HUES64 (cell line): ENCODE results near the gene TCHH.
"Not testable (repeated sequence)": the region's sequence is repeated elsewhere in the genome, so short reads cannot be mapped to it uniquely, and the experiment has no call there.

ENCODE experiments used
- H3K27ac ChIP-seq: 2 replicates; pipeline ENCODE4 v1.7.0; 2013; ENCODE audit warnings: low read depth, low read length, inconsistent platforms
- H3K27me3 ChIP-seq: 2 replicates; pipeline ENCODE4 v1.6.1; 2013; ENCODE audit warnings: mild to moderate bottlenecking, low read length; ENCODE audit not compliant: insufficient read depth
- H3K36me3 ChIP-seq: 2 replicates; pipeline ENCODE4 v1.6.1; 2013; ENCODE audit warnings: mild to moderate bottlenecking, low read length; ENCODE audit not compliant: insufficient read depth
- H3K4me1 ChIP-seq: 2 replicates; pipeline ENCODE4 v1.6.1; 2013; ENCODE audit warnings: mild to moderate bottlenecking, low read length, moderate library complexity; ENCODE audit not compliant: insufficient read depth
- H3K4me3 ChIP-seq: 2 replicates; pipeline ENCODE4 v1.5.1; 2013; ENCODE audit warnings: mild to moderate bottlenecking, low read length, moderate library complexity
- H3K9ac ChIP-seq: 2 replicates; pipeline ENCODE4 v1.6.1; 2013; ENCODE audit warnings: mild to moderate bottlenecking, low read depth, low read length
- H3K9me3 ChIP-seq: 2 replicates; pipeline ENCODE4 v1.6.1; 2013; ENCODE audit warnings: low read depth, low read length; ENCODE audit not compliant: insufficient read depth
- WGBS: fragments of 150-250, 120-280 bp; methylation state at CpG from one replicate; pipeline ENCODE4 v1.1.7; 2013; ENCODE audit warnings: missing lambda C conversion rate; 5-methylcytosine and 5-hydroxymethylcytosine counted together

Gene TCHH

DNA sequence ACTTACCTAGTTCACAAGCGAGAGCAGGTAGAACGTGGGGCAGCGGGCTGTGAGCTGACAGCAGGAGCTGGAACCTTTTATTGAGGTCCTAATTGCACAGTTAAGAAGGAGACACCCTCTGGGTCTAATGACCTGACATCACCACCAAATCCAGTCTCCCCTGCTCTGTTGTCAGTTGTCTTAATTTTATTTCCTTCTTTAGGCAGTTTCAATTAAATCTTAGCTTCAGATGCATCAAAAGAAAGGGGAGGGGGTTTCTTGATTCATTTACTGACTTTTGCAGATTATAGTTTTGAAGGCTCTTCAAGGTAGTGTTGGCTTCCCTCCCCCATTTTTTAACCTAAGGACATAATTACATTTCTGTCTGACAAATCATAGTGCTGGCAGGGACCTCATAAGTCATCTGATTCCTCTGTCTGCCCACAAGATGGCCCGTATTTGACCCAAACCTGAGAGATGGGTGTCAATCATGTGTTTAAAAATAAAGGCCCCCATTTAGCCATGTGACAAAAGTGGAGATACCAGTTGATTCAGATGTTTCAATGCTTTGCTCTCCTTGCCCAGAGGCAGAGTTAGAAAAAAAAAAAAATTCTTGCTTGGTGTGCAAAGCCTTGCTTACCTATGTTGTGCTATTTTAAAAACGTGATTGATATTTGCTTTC lies 26.1 kb downstream of the TCHH start, which contains the start of gene TCHHL1:
TSS of gene TCHHL1 (minus strand) at position 51 of the 661 bp plus-strand sequence. CDS start 921 bp downstream, outside the sequence.
- Histone ChIP-seq H3K4me3 (no peak within 1 kb of the TSS), H3K9me3 (peaks cover 6% of the 10 kb centered on the region; the same call in 1 of the 2 replicates), H3K27ac (no peak within 1 kb of the TSS), H3K9ac (no peak within 1 kb of the TSS), H3K36me3 (no peaks in the 10 kb centered on the region), H3K27me3 (peaks cover 3% of the 10 kb centered on the region), H3K4me1 (no peaks in the 10 kb centered on the region)
- WGBS = 85% methylated on average over 4 of the region's 5 CpGs

DNA sequence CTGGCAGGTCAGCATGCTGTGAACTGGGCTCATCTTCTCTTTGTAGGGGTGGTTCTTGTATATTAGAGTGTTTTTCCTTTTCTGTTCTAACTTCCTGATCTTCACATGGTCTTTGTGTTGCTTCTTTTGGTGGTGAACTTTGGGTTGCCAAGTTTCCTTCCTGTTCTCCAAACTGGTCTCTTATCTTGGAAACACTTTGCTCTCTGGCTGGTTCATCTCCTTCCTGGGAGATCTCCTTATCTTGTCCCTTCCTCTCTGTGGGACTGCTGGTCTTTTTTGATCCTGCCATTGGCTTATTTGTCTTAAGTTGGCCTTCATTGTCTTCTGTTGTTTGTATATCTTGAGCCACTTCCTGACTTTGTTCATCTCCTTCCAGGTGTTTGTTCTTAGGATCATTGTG lies 28.5 kb downstream of the TCHH start:
- Histone ChIP-seq H3K9me3 (peaks cover 7% of the 10 kb centered on the region; the same call in 1 of the 2 replicates), H3K27me3 (peaks cover 3% of the 10 kb centered on the region), H3K4me1 (no peaks in the 10 kb centered on the region)

GRCh38 chr1:152084853-152085252 lies 30.4 kb downstream of the TCHH start:
- Histone ChIP-seq H3K9me3 (peaks cover 4% of the 10 kb centered on the region; the same call in 1 of the 2 replicates), H3K27me3 (no peaks in the 10 kb centered on the region; the same call in 1 of the 2 replicates), H3K9ac (no peak overlapping the region), H3K4me3 (no peak overlapping the region), H3K4me1 (no peaks in the 10 kb centered on the region), H3K27ac (no peak overlapping the region), H3K36me3 (no peaks in the 10 kb centered on the region)
- WGBS = 25% methylated on average over 1 of the region's 1 CpG

More for the DNA sequence above, 28.5 kb downstream of the TCHH start:
- Histone ChIP-seq H3K4me3 (no peak overlapping the region), H3K36me3 (no peaks in the 10 kb centered on the region), H3K9ac (no peak overlapping the region), H3K27ac (no peak overlapping the region)

DNA sequence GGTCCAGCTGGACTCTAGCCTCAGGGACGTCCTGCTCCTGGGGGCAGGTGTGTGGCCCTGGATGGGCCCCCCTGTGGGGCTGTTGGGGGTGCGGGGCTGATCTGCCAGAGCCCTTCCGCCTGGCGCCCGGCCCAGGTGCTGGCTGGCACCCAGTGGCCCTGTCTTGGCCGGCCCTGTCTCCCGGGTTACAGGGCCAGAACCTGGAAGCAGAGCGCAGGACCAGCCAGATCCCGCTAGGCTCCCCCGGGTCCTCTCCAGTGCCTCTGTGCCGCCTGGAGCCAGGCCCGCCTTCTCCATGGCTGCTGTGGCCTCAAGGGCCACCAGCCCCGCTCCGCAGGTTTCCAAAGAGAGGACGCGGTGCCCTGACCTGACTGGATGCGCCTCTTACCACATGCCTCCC lies 34.2 kb downstream of the TCHH start:
- H3K4me1 ChIP-seq, H3K27me3 ChIP-seq, H3K9me3 ChIP-seq, H3K36me3 ChIP-seq, H3K9ac ChIP-seq, H3K4me3 ChIP-seq, H3K27ac ChIP-seq: not testable (repeated sequence)
- WGBS = 90% methylated on average over 16 of the region's 17 CpGs

- not testable (repeated sequence) for H3K4me3 ChIP-seq, H3K9ac ChIP-seq, H3K27me3 ChIP-seq, H3K9me3 ChIP-seq, H3K4me1 ChIP-seq, H3K36me3 ChIP-seq, H3K27ac ChIP-seq
- 87% methylated on average over 17 of the region's 17 CpGs for WGBS
Measured at GRCh38 chr1:152080494-152080893, 34.8 kb downstream of the TCHH start.

DNA sequence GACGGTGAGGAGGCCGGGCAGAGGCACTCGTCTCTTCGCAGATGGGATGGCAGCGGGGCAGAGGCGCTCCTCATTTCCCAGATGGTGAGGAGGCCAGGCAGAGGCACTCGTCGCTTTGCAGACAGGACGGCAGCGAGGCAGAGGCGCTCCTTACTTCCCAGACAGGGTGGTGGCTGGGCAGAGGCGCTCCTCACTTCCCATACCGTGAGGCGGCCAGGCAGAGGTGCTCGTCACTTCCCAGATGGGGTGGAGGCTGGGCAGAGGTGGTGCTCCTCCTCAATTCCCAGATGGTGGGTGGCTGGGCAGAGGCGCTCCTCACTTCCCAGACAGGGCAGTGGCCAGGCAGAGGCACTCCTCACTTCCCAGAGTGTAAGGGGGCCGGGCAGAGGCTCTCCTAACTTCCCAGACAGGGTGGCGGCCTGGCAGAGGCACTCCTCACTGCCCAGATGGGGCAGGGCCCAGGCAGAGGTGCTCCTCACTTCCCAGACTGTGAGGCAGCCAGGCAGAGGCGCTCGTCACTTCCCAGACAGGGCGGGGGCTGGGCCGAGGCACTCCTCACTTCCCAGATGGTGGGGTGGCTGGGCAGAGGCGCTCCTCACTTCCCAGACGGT lies 36.3 kb downstream of the TCHH start:
- Histone ChIP-seq H3K9ac (no peak overlapping the region), H3K4me3 (no peak overlapping the region), H3K27me3 (peaks cover 4% of the 10 kb centered on the region; the same call in 1 of the 2 replicates), H3K36me3 (no peaks in the 10 kb centered on the region), H3K27ac (no peak overlapping the region), H3K9me3 (peaks cover 4% of the 10 kb centered on the region), H3K4me1 (no peaks in the 10 kb centered on the region)
- 82% methylated on average over 24 of the region's 24 CpGs for WGBS

- H3K36me3 ChIP-seq = no peaks in the 10 kb centered on the region
- 72% methylated on average over 3 of the region's 3 CpGs for WGBS
- H3K4me3 ChIP-seq = no peak overlapping the region
- H3K9ac ChIP-seq = no peak overlapping the region
- peaks cover 14% of the 10 kb centered on the region for H3K4me1 ChIP-seq
- H3K27ac ChIP-seq = no peak overlapping the region
- peaks cover 4% of the 10 kb centered on the region; the same call in 1 of the 2 replicates for H3K27me3 ChIP-seq
- H3K9me3 ChIP-seq = no peaks in the 10 kb centered on the region
Measured at GRCh38 chr1:152072311-152072710, 42.9 kb downstream of the TCHH start.

GRCh38 chr1:152071123-152071522 lies 44.1 kb downstream of the TCHH start:
- peaks cover 14% of the 10 kb centered on the region for H3K4me1 ChIP-seq
- no peak overlapping the region for H3K4me3 ChIP-seq
- H3K9ac ChIP-seq = no peak overlapping the region
- H3K36me3 ChIP-seq = no peaks in the 10 kb centered on the region
- WGBS = 78% methylated on average over 3 of the region's 3 CpGs
- no peaks in the 10 kb centered on the region for H3K9me3 ChIP-seq
- H3K27ac ChIP-seq = no peak overlapping the region
- H3K27me3 ChIP-seq = peaks cover 4% of the 10 kb centered on the region; the same call in 1 of the 2 replicates

DNA sequence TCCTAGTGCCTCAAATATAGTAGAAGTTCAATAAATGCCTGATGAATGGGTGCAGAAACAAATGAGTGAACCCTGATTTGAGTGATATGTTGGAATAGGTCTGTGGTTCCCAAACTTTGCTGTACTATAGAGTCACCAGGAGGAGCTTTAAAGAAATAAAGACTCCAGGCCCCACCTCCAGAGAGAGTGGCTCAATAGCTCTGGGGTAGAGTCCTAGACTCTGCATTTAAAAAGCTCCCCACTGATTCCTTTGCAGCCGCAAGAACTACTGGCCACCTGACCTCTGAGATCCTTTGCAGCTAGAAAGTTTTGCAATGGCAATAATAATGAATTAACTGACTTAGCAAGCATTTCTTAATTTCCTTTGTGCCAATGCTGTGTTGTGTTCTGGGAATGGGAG lies 47.3 kb downstream of the TCHH start:
- Histone ChIP-seq H3K27ac (no peak overlapping the region), H3K9me3 (no peaks in the 10 kb centered on the region), H3K4me3 (no peak overlapping the region), H3K9ac (no peak overlapping the region), H3K4me1 (peaks cover 14% of the 10 kb centered on the region), H3K36me3 (no peaks in the 10 kb centered on the region), H3K27me3 (no peaks in the 10 kb centered on the region)
- WGBS = 19% methylated on average over 1 of the region's 1 CpG

- no peak overlapping the region for H3K27ac ChIP-seq
- H3K36me3 ChIP-seq = no peaks in the 10 kb centered on the region
- peaks cover 14% of the 10 kb centered on the region for H3K4me1 ChIP-seq
- H3K9ac ChIP-seq = no peak overlapping the region
- H3K27me3 ChIP-seq = no peaks in the 10 kb centered on the region
- no peak overlapping the region for H3K4me3 ChIP-seq
- no peaks in the 10 kb centered on the region for H3K9me3 ChIP-seq
Measured at GRCh38 chr1:152067150-152067549, 48.1 kb downstream of the TCHH start.

- peaks cover 12% of the 10 kb centered on the region for H3K27me3 ChIP-seq
- H3K4me1 ChIP-seq = no peaks in the 10 kb centered on the region
- H3K4me3 ChIP-seq = no peak overlapping the region
- peaks cover 6% of the 10 kb centered on the region for H3K9me3 ChIP-seq
- no peak overlapping the region for H3K27ac ChIP-seq
- H3K9ac ChIP-seq = no peak overlapping the region
- no peaks in the 10 kb centered on the region for H3K36me3 ChIP-seq
Measured at GRCh38 chr1:152061952-152062351, 53.3 kb downstream of the TCHH start.
